Measurements from ENCODE around the gene STAM. TPM values are rescaled to one million over a fixed set of nuclear protein-coding genes. Genes with fewer than 3 reads are reported as not detected.

Gene STAM
- total RNA-seq, 1 experiment from 2014 or later, result 29.3 TPM

GRCh38 chr10:17751781-17752445 lies 108.0 kb downstream of the STAM start, which contains the start of gene TMEM236:
Gene TMEM236, plus strand, starts transcription at chr10:17752201. Its CDS starts 95 bp downstream, at chr10:17752296.
- no peaks in the 10 kb centered on the region for H3K4me1 Mint-ChIP-seq
- Histone ChIP-seq H4K20me1 (ENCODE audit: control insufficient read depth, insufficient read depth, insufficient read length) (no peaks in the 10 kb centered on the region), H3K56ac (ENCODE audit: insufficient read length, low read depth, low read length) (no peak within 1 kb of the TSS), H3K79me1 (ENCODE audit: insufficient read depth, low read depth, low read length, poor library complexity, severe bottlenecking) (no peaks in the 10 kb centered on the region), H4K5ac (ENCODE audit: insufficient read length, low read depth, low read length) (no peak within 1 kb of the TSS), H3K23me2 (ENCODE audit: insufficient read length, low read depth, low read length, poor library complexity, severe bottlenecking) (no peaks in the 10 kb centered on the region), H2AK5ac (ENCODE audit: insufficient read length, low read length) (no peak within 1 kb of the TSS), H3K27ac (ENCODE audit: insufficient read length, low read depth, low read length) (no peak within 1 kb of the TSS), H3K4ac (ENCODE audit: low read depth, low read length) (no peak within 1 kb of the TSS), H2BK12ac (ENCODE audit: insufficient read length, low read depth, low read length) (no peak within 1 kb of the TSS), H3K18ac (ENCODE audit: insufficient read length, low read depth, low read length) (no peak within 1 kb of the TSS), H3K79me2 (ENCODE audit: insufficient read depth, low read length) (no peaks in the 10 kb centered on the region), H3K9ac (ENCODE audit: extremely low read depth, insufficient read length, low read length) (no peak within 1 kb of the TSS), H3K23ac (ENCODE audit: insufficient read length, low read depth, low read length) (no peak within 1 kb of the TSS), H3K27me3 (ENCODE audit: insufficient read depth, low read length) (no peaks in the 10 kb centered on the region), H2BK15ac (ENCODE audit: low read depth, low read length) (no peak within 1 kb of the TSS), H2BK5ac (ENCODE audit: insufficient read length, low read length) (no peak within 1 kb of the TSS), H3K14ac (ENCODE audit: insufficient read depth, low read length) (no peak within 1 kb of the TSS), H4K91ac (ENCODE audit: insufficient read length, low read depth, low read length) (no peak within 1 kb of the TSS), H4K8ac (replicated peaks; ENCODE audit: insufficient read length, low read depth, low read length) (no peak within 1 kb of the TSS), H3K9me3 (ENCODE audit: control insufficient read depth, low read depth, low read length) (no peaks in the 10 kb centered on the region), H3K4me2 (ENCODE audit: insufficient read depth, insufficient read length, low read length) (no peak within 1 kb of the TSS), H2AFZ (ENCODE audit: low read length) (no peak within 1 kb of the TSS), H3T11ph (ENCODE audit: low read length) (no peak within 1 kb of the TSS), H3K4me1 (ENCODE audit: insufficient read depth, low read length) (no peaks in the 10 kb centered on the region), H2BK120ac (ENCODE audit: low read depth, low read length, poor library complexity, severe bottlenecking) (no peak within 1 kb of the TSS), H2BK20ac (ENCODE audit: low read depth, low read length, poor library complexity, severe bottlenecking) (no peak within 1 kb of the TSS)
- no peaks in the 10 kb centered on the region for H3K9me3 Mint-ChIP-seq
- TF ChIP-seq CTCF (conservative IDR thresholded peaks at IDR 0.05), result no peak
- no peak within 1 kb of the TSS for H3K4me3 Mint-ChIP-seq
- no peaks in the 10 kb centered on the region for H3K36me3 Mint-ChIP-seq (ENCODE audit: insufficient read depth in 1 of 3, low read depth in 3 of 3)
- H3K27ac Mint-ChIP-seq, result no peak within 1 kb of the TSS; a peak in 3 of 7 replicates
- no CpG with 5 or more reads among the region's 9 CpGs for WGBS (ENCODE audit: extremely low coverage, insufficient read length, low lambda C conversion rate)
- H3K27me3 Mint-ChIP-seq (ENCODE audit: low read depth), result peaks cover 8% of the 10 kb centered on the region
- no peak for DNase-seq

All from H9 (cell line).